ENCODE measurements around the gene CRTC3. TPM values are rescaled to one million over a fixed set of nuclear protein-coding genes. Genes with fewer than 3 reads are reported as not detected.
"Not testable (repeated sequence)": the region's sequence is repeated elsewhere in the genome, so short reads cannot be mapped to it uniquely, and the experiment has no call there.

The CRTC3 gene
- total RNA-seq, 1 experiment from 2014 or later, result 5.9 TPM

DNA sequence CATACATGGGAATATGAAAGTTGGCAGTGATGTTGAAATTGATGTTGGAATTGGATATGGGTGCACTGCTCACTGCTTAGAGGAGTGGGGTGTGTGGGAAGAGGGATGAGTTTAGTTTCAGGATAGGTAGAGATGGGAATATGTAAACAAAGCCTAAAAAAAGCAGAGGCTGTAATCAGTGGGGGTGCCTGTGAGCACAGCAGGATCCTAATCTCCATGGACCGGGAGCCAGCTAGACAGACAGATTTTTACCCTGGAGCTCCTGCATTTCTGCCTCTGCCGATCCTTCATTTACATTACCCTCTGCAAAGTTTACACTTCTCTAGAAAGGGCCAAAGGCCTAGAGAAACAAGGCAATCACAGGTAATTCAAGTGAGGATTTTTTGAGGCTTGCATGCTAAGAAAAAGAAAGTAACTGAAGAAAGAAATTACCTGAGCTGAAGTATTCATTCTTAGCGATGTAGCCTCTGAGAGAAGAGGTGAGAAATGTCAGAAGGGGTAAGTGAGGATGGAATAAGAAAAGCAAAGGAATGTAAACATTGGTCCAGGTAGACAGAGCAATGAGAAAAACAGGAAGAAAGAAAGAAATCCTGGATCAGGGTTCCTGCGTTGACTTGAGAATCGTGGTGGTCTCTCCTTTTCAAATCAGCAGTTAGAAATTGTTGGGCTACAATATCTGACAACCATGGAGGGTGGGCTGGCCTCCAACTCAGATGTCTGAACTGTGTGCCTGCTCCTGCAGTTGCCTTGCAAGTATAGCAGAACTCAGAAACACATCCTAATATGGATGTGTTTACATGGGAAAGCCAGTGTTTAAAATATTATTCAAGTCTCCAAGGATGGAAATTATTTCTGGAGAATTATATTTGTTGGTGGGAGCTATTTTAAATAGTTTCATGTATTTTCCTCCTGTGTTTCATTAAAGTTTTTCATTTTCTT is 79.8 kb downstream of the CRTC3 start:
- DNase-seq (ENCODE audit: low spot score), result peak; percentile 31

GRCh38 chr15:90610190-90610589 is 80.5 kb downstream of the CRTC3 start:
- no peak for DNase-seq (ENCODE audit: low spot score)
- in situ Hi-C loops (cut with HindIII; ENCODE audit: low sequenced_read_pairs), result no loop called here

More for the DNA sequence above, 79.8 kb downstream of the CRTC3 start:
- in situ Hi-C loops (cut with HindIII; ENCODE audit: low sequenced_read_pairs), result no loop called here

DNA sequence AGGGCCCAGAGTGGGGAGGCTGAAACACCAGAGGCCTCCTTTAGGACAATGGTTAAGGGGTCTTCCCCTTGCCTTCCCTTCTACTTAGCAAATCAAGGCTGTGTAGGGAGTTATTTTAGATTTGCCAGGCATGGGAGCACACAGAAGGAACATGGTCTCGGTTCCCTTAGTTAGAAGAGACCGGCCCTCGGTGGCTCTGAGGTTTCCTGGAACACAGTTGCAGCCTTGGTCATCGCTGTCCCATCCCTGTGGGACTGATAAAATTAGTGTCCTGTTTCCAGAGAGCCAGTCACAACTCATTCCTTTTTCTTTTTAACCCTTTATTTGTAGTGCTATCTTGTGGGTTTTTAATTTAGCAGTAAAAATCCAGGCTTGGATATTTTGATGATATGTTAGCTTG is 81.4 kb downstream of the CRTC3 start:
- in situ Hi-C loops (cut with HindIII; ENCODE audit: low sequenced_read_pairs), result no loop called here
- no peak for DNase-seq (ENCODE audit: low spot score)

DNA sequence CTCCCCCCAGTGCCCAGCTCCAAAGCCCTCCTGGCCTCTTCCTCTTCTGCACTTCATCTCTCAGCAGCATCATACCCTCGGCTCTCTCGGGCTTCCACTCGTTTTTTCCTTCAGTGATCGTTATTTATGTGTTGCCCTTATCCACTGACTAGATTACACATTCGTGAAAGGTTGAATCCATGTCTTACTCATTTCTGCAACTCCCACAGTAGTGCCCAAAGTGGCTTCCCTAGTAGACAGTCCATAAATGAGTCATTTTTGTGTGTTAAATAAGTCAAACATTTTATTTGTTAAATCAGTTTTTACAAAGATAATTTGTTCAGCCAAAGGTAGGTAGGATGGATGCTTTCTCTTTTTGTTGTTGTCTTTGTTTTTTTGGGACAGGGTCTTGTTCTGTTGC is 87.4 kb downstream of the CRTC3 start:
- DNase-seq (ENCODE audit: low spot score), result no peak
- in situ Hi-C loops (cut with HindIII; ENCODE audit: low sequenced_read_pairs), result no loop called here

DNA sequence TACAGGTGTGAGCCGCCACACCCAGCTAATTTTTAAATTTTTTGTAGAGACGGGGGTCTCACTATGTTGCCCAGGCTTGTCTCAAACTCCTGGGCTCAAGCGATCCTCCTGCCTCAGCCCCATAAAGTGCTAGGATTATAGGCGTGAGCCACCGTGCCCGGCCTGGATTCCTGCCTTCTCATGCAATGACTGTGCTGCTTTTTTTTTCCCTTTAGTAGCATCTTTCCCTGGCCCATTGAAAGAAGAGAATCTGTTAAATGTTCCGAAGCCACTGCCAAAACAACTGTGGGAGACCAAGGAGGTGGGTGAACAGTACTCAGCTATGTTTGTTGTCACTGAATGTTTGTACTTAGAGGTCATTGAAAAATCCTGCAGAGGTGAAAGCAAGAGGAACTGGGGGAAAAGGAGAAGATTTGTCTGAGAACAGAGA is 88.0 kb downstream of the CRTC3 start:
- in situ Hi-C loops (cut with HindIII; ENCODE audit: low sequenced_read_pairs), result no loop called here
- DNase-seq (ENCODE audit: low spot score), result no peak

GRCh38 chr15:90618330-90619125 is 88.8 kb downstream of the CRTC3 start:
- peak; percentile 51 for DNase-seq (ENCODE audit: low spot score)
- in situ Hi-C loops (cut with HindIII; ENCODE audit: low sequenced_read_pairs), result no loop called here

DNA sequence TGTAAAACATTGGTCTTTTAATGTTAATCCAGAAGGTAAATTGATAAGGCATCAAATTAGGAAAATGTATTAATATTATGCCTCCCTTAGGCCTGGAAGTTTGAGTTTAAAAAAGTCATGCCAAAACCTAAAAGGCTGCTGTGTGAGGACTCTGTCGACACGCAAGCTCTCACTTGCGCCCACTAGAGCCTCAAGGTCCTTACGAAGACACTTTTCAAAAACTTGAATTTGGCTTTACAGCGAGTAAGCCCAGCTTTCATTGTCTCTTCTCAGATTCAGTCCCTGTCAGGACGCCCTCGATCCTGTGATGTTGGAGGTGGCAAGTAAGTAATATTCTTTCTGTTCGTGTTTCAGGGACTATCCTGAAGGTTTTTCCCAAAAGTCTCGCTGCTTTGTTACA is 89.7 kb downstream of the CRTC3 start:
- in situ Hi-C loops (cut with HindIII; ENCODE audit: low sequenced_read_pairs), result no loop called here

DNA sequence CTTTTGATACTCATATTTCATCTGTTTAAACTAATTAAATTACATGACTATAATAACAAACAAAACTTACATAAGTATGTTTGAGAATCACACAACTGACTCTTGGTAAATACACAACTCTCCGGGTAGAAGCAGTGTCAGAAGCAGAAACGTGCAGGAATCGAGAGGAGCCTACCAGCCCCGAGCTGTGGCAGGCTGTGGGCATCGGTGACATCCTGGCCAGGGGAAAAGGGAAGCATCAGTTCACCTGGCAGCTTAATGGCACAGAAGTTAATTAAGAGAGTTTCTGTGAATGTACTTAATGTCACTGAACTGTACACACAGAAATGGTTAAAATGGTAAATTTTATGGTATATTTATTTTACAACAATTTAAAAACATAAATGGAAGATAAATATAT is 90.2 kb downstream of the CRTC3 start:
- in situ Hi-C loops (cut with HindIII; ENCODE audit: low sequenced_read_pairs), result no loop called here
- no peak for DNase-seq (ENCODE audit: low spot score)

More for the DNA sequence above, 89.7 kb downstream of the CRTC3 start:
- no peak for DNase-seq (ENCODE audit: low spot score)

GRCh38 chr15:90620379-90621067 is 90.8 kb downstream of the CRTC3 start:
- no peak for DNase-seq (ENCODE audit: low spot score)
- in situ Hi-C loops (cut with HindIII; ENCODE audit: low sequenced_read_pairs), result no loop called here

DNA sequence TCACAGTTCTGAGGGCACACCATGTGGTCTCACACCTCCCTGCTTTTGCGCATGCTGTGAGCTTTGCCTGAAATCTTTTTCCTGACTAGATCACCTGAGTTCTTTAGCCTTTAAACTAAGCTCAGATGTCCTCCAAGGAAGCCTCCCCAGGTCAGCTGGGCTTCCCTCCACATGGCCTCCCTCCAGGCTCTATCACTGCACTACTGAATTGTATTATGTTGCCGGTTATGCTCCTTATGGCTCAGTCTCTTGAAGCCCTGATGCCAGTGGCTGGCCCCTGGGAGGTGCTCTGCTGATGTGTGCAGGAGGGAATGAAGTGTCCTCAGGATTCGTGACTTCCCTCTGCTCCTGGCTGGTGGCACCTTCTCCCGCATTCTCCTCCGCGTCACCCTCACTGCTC is 94.1 kb downstream of the CRTC3 start:
- DNase-seq (ENCODE audit: low spot score), result peak; percentile 57
- in situ Hi-C loops (cut with HindIII; ENCODE audit: low sequenced_read_pairs), result no loop called here

DNA sequence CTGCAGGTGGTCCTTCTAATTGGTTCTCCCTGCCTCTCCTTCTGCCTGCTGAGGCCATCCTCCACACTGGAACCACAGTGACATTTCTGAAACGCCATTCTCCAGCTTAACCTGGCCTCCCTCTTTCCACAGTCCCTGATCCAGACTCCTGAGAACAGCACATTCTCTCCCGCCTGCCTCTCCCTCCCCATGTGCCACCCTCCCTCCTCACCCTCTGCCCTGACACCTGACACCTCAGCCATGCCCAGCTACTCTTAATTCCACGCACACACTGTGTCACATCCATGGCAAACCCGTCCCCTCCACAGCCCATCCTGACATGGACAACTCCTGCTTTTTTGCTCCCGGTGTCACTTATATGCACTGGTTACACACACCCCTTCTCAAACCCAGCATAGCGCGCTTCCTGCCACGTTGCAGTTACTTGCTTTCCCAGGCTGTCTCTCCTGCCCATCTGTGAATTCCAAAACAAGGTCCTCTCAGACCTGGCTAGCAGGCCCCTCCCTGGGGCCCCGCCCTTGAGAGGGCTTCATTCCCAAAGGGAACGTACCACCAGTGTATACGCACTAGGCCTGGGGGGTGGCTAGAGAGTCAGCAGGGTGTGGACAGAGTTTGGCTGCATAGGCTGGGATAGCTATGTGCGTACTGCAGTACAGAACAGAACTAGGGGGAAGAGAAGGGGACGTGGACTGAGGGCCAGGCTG is 94.7 kb downstream of the CRTC3 start:
- no peak for DNase-seq (ENCODE audit: low spot score)
- in situ Hi-C loops (cut with HindIII; ENCODE audit: low sequenced_read_pairs), result no loop called here

GRCh38 chr15:90625037-90625436 is 95.3 kb downstream of the CRTC3 start:
- DNase-seq (ENCODE audit: low spot score), result no peak
- in situ Hi-C loops (cut with HindIII; ENCODE audit: low sequenced_read_pairs), result no loop called here

DNA sequence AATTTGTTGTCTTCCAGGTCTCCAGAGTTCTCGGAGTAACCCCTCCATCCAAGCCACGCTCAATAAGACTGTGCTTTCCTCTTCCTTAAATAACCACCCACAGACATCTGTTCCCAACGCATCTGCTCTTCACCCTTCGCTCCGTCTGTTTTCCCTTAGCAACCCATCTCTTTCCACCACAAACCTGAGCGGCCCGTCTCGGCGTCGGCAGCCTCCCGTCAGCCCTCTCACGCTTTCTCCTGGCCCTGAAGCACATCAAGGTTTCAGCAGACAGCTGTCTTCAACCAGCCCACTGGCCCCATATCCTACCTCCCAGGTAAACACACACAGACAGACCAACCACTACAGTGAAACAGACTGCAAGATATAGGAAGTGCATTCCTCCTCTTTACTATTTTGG is 99.5 kb downstream of the CRTC3 start:
- in situ Hi-C loops (cut with HindIII; ENCODE audit: low sequenced_read_pairs), result no loop called here
- no peak for DNase-seq (ENCODE audit: low spot score)

DNA sequence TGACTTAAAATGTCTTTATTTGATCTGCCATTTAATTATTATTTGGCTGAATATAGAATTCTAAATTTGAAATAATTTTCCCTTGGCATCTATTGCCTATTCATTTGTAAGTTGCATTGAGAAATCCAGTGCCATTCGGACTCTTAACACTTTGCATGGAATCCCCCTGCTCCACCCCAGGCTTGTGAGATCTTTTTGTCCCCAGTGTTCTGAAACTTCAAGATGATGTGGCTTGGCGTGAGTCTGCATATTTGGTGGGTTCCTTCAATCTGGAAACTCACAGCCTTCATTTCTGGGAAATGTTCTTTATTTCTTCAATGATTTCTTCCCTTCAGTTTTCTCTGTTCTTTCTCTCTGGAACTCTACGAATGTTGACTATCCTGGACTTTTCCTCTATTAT is 103.6 kb downstream of the CRTC3 start:
- in situ Hi-C loops (cut with HindIII; ENCODE audit: low sequenced_read_pairs), result no loop called here
- DNase-seq (ENCODE audit: low spot score), result no peak

- DNase-seq (ENCODE audit: low spot score); in situ Hi-C loops (cut with HindIII; ENCODE audit: low sequenced_read_pairs): not testable (repeated sequence)
Measured at GRCh38 chr15:90636993-90637392, 107.3 kb downstream of the CRTC3 start.

GRCh38 chr15:90637693-90638092 is 108.0 kb downstream of the CRTC3 start:
- DNase-seq (ENCODE audit: low spot score), result peak; percentile 94
- in situ Hi-C loops (cut with HindIII; ENCODE audit: low sequenced_read_pairs), result no loop called here

DNA sequence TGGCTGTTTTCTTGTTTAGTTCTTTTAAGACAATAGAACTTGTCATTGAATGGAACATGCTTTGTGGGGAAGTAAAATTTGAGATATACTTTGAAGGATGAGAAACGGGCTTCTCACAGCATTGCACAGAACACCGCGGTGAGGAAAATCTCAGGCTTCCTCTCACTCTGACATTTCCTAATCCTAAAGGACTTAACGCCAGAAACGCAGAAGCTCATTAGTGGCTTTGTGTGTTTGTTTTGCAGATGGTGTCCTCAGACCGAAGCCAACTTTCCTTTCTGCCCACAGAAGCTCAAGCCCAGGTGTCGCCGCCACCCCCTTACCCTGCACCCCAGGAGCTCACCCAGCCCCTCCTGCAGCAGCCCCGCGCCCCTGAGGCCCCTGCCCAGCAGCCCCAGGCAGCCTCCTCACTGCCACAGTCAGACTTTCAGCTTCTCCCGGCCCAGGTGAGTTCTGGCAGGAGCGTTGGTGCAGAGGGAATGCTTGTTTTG is 108.5 kb downstream of the CRTC3 start:
- in situ Hi-C loops (cut with HindIII; ENCODE audit: low sequenced_read_pairs), result no loop called here
- peak; percentile 81 for DNase-seq (ENCODE audit: low spot score)

- DNase-seq (ENCODE audit: low spot score), result peak; percentile 37
- in situ Hi-C loops (cut with HindIII; ENCODE audit: low sequenced_read_pairs), result no loop called here
Measured at GRCh38 chr15:90638963-90639362, 109.2 kb downstream of the CRTC3 start.

- DNase-seq (ENCODE audit: low spot score), result no peak
Measured at GRCh38 chr15:90640862-90641261, 111.1 kb downstream of the CRTC3 start.

More at GRCh38 chr15:90640862-90641261, 111.1 kb downstream of the CRTC3 start:
- in situ Hi-C loops (cut with HindIII; ENCODE audit: low sequenced_read_pairs), result no loop called here

Measured in G401 (cell line).